HG02571 (cell line): ENCODE measurements around the gene PAQR4.

Experiments
- ATAC-seq: cut with Tn5 transposase; IDR thresholded peaks from one replicate; pipeline ENCODE4 v1.9.1; 2021; ENCODE audit warnings: mild to moderate bottlenecking, moderate library complexity; ENCODE audit not compliant: unreplicated experiment

Gene PAQR4

GRCh38 chr16:3020604-3021448 is 51.7 kb downstream of the PAQR4 start:
- no peak for ATAC-seq

DNA sequence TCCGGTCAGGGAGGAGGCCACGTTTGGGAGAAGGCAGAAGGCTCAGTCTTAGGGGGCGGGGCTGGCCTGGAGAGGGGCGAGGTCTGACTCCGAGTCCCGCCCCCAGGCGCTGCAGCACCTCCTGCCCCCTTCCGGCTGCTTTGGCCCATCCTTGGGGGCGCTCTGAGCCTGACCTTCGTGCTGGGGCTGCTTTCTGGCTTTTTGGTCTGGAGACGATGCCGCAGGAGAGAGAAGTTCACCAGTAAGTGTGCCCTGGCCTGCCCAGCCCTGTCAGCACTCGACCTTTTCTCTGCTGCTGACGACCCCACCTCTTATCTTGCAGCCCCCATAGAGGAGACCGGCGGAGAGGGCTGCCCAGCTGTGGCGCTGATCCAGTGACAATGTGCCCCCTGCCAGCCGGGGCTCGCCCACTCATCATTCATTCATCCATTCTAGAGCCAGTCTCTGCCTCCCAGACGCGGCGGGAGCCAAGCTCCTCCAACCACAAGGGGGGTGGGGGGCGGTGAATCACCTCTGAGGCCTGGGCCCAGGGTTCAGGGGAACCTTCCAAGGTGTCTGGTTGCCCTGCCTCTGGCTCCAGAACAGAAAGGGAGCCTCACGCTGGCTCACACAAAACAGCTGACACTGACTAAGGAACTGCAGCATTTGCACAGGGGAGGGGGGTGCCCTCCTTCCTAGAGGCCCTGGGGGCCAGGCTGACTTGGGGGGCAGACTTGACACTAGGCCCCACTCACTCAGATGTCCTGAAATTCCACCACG is 52.5 kb downstream of the PAQR4 start:
- ATAC-seq: no peak

DNA sequence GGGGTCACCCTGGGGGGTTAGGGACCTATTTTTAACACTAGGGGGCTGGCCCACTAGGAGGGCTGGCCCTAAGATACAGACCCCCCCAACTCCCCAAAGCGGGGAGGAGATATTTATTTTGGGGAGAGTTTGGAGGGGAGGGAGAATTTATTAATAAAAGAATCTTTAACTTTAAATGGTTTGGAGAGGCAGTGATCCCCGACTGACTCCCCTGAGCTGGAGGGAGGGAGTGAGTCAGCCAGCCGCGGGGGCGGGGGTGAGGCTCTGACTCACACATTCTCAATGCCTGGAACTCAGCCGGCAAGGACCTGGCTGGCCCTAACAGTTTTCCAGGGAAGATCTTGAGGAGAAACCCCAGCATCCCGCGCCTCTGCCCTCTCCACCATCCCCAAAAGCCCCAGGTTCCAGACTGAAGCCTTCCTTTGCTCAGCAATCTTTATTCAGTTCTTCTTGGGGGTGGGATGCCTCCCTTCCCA is 53.1 kb downstream of the PAQR4 start:
- ATAC-seq: no peak

DNA sequence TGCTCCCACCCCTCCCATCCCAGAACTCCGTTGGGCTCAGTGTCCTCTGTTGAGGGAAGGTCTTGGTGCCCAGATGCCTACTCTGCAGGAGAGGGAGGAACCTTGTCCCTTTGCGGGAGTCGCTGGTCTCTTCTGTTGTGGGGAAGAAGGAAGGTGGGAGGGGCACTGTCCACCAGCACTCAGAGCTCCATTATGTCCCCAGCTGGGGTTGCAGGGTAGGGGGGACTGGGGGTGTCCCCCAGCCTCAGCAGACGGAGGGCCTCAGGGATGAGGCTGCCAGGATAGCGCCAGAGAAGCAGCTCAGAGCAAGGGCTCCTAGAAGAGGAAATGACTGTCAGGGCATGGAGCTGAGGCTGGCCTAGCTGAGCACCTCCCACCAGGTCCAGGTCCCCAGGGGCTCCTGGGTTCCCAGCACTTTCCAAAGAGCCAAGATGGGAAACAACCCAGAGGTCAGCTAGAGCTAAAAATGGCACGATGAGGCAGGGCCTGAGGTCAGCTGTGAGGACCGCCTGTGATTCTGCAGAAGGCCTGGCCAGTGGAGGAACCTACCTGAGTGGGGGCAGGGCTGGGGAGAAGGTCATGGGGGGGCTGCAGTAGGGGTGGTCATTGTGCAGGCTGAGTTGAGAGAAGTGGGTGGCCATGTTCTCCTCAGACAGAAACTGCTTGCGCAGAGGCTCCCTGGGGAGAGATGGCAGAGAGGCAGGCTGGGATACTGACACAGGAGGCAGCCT is 53.7 kb downstream of the PAQR4 start:
- ATAC-seq: no peak
